Mesendoderm (in vitro differentiated cells): ENCODE data around the gene ATP6V0E1.
"Not testable (repeated sequence)": the region's sequence is repeated elsewhere in the genome, so short reads cannot be mapped to it uniquely, and the experiment has no call there.

Experiments
- DNase-seq: peaks from one replicate; pipeline ENCODE4 v3.0.0; 2013
- H2AK5ac ChIP-seq: 2 replicates; pipeline ENCODE4 v1.6.1; 2013; ENCODE audit warnings: low read length, inconsistent platforms
- H2BK120ac ChIP-seq: 2 replicates; pipeline ENCODE4 v1.6.1; 2013; ENCODE audit warnings: low read depth, mild to moderate bottlenecking, low read length, moderate library complexity, mixed read lengths
- H2BK15ac ChIP-seq: replicated peaks from 2 replicates; pipeline ENCODE4 v1.6.1; 2013; ENCODE audit warnings: low read depth, mild to moderate bottlenecking, moderate library complexity
- H2BK5ac ChIP-seq: 2 replicates; pipeline ENCODE4 v1.6.1; 2013; ENCODE audit warnings: low read length, inconsistent platforms
- H3K18ac ChIP-seq: 2 replicates; pipeline ENCODE4 v1.6.1; 2013; ENCODE audit warnings: mild to moderate bottlenecking, low read length, mixed read lengths
- H3K23ac ChIP-seq: one replicate; pipeline ENCODE4 v1.6.1; 2013; ENCODE audit warnings: low read length
- H3K27ac ChIP-seq: 2 replicates; pipeline ENCODE4 v1.5.1; 2013; ENCODE audit warnings: low read depth, mild to moderate bottlenecking, inconsistent platforms, low read length, moderate library complexity
- H3K27me3 ChIP-seq: 2 replicates; pipeline ENCODE4 v1.6.1; 2013; ENCODE audit warnings: low read length, control low read depth, mild to moderate bottlenecking, inconsistent platforms; ENCODE audit not compliant: insufficient read depth, poor library complexity
- H3K36me3 ChIP-seq: 2 replicates; pipeline ENCODE4 v1.6.1; 2013; ENCODE audit warnings: low read length, inconsistent platforms; ENCODE audit not compliant: control insufficient read depth, insufficient read depth
- H3K4ac ChIP-seq: one replicate; pipeline ENCODE4 v1.6.1; 2013; ENCODE audit warnings: low read depth, mild to moderate bottlenecking, low read length, moderate library complexity
- H3K4me1 ChIP-seq: 2 replicates; pipeline ENCODE4 v1.6.1; 2013; ENCODE audit warnings: low read depth, low read length, inconsistent platforms; ENCODE audit not compliant: control insufficient read depth
- H3K4me2 ChIP-seq: 2 replicates; pipeline ENCODE4 v1.6.1; 2013; ENCODE audit warnings: low read length
- H3K4me3 ChIP-seq: 2 replicates; pipeline ENCODE4 v1.5.1; 2013; ENCODE audit warnings: mild to moderate bottlenecking, low read length
- H3K56ac ChIP-seq: one replicate; pipeline ENCODE4 v1.6.1; 2013; ENCODE audit warnings: low read length
- H3K79me1 ChIP-seq: 2 replicates; pipeline ENCODE4 v1.6.1; 2013; ENCODE audit warnings: low read length, inconsistent platforms
- H3K79me2 ChIP-seq: 2 replicates; pipeline ENCODE4 v1.6.1; 2013; ENCODE audit warnings: mild to moderate bottlenecking, low read length; ENCODE audit not compliant: control insufficient read depth, insufficient read depth
- H3K9ac ChIP-seq: 2 replicates; pipeline ENCODE4 v1.6.1; 2013; ENCODE audit warnings: low read length, inconsistent platforms
- H4K5ac ChIP-seq: one replicate; pipeline ENCODE4 v1.6.1; 2013; ENCODE audit warnings: low read length
- H4K8ac ChIP-seq: one replicate; pipeline ENCODE4 v1.6.1; 2013; ENCODE audit warnings: low read depth, mild to moderate bottlenecking, control low read depth, low read length, moderate library complexity
- WGBS: extraction: QIAGEN DNeasy Blood & Tissue Kit; methylation state at CpG from one replicate; pipeline ENCODE4 v1.1.7; 2013; ENCODE audit warnings: low lambda C conversion rate, missing lambda C conversion rate; ENCODE audit not compliant: insufficient coverage; ENCODE audit errors: extremely low coverage; 5-methylcytosine and 5-hydroxymethylcytosine counted together

The ATP6V0E1 gene

DNA sequence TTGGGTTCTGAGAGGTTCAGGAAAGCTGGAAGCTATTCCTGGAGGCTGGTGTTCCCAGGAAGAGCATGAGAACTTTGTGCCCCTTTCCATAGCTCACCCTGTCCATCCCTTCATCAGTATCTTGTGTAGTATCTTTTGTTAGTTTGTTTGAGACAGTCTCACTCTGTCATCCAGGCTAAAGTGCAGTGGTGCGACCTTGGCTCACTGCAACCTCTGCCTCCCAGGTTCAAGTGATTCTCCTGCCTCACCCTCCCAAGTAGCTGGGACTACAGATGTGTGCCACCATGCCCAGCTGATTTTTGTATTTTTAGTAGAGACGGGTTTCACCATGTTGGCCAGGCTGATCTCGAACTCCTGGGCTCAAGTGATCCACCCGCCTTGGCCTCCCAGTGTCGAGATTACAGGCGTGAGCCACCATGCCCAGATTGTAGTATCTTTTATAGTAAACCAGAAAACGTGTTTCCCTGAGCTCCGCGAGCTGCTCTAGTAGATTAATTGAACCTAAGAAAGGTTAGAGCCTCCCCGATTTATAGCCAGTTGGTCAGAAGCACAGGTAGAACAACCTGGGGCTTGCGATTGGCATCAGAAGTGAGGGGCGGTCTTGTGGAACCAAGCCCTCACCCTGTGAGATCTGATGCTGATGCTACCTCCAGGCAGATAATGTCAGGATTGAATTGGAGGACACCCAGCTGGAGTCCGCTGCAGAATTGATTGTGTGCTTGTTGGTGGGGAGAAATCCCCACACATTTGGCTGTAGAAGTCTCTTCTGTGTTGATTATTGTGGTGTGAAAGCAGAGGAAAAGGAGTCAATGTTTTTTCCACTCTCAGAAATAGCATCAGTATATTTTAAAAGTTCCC lies 32.3 kb downstream of the ATP6V0E1 start:
- H3K27me3 ChIP-seq: no peaks in the 10 kb centered on the region
- H2BK15ac ChIP-seq: no peak overlapping the region
- DNase-seq: peak; percentile 83
- H2BK120ac ChIP-seq: no peak overlapping the region
- H3K4me2 ChIP-seq: no peak overlapping the region
- peak overlapping the region; percentile 63 for H3K27ac ChIP-seq
- peaks cover 7% of the 10 kb centered on the region for H3K79me1 ChIP-seq
- whole genome bisulfite sequencing: no CpG with 5 or more reads among the region's 13 CpGs
- H3K23ac ChIP-seq: no peak overlapping the region
- H3K4ac ChIP-seq: no peak overlapping the region
- H3K4me1 ChIP-seq: peaks cover 13% of the 10 kb centered on the region
- H3K56ac ChIP-seq: peak overlapping the region; percentile 54
- no peak overlapping the region for H2BK5ac ChIP-seq
- no peak overlapping the region for H3K4me3 ChIP-seq
- no peak overlapping the region for H3K9ac ChIP-seq
- H3K18ac ChIP-seq: peak overlapping the region; percentile 14
- no peak overlapping the region for H4K5ac ChIP-seq
- H4K8ac ChIP-seq: no peak overlapping the region
- no peak overlapping the region for H2AK5ac ChIP-seq
- peaks cover 6% of the 10 kb centered on the region for H3K79me2 ChIP-seq
- H3K36me3 ChIP-seq: no peaks in the 10 kb centered on the region

DNA sequence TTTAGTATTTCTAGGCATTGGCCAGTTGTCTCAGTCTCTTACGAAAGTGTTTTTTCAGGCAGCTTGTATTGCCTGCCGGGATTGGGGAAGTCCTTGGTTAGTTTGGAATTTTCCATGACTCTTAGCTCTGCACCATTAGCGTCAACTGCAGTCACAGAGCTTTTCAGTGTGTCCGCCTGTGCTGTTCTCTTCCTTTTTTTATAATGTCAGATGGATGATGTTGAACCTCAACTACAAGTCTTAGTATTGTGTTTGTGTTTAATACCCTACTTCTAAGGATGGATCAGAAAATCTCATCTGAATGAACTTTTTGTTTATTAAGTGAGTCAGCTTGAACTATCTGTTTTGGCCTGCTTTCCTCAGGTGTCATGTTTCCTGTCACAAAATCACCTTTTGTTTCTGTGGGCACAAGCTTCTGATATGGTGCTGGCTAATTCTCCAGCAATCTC lies 33.1 kb downstream of the ATP6V0E1 start:
- H3K4ac ChIP-seq: peak overlapping the region; percentile 59
- no CpG with 5 or more reads among the region's 4 CpGs for WGBS
- H3K23ac ChIP-seq: no peak overlapping the region
- peak overlapping the region; percentile 14 for H3K18ac ChIP-seq
- H4K5ac ChIP-seq: no peak overlapping the region
- no peak overlapping the region for H2BK120ac ChIP-seq
- peak; percentile 77 for DNase-seq
- no peaks in the 10 kb centered on the region for H3K27me3 ChIP-seq
- H3K4me3 ChIP-seq: no peak overlapping the region
- H3K36me3 ChIP-seq: no peaks in the 10 kb centered on the region
- H3K56ac ChIP-seq: peak overlapping the region; percentile 70
- H3K27ac ChIP-seq: peak overlapping the region; percentile 63
- no peak overlapping the region for H2AK5ac ChIP-seq
- H3K4me1 ChIP-seq: peaks cover 13% of the 10 kb centered on the region
- H3K79me2 ChIP-seq: peaks cover 6% of the 10 kb centered on the region
- peak overlapping the region; percentile 23 for H3K9ac ChIP-seq
- H3K79me1 ChIP-seq: peaks cover 7% of the 10 kb centered on the region
- H3K4me2 ChIP-seq: no peak overlapping the region
- no peak overlapping the region for H2BK15ac ChIP-seq
- H2BK5ac ChIP-seq: peak overlapping the region; percentile 40
- no peak overlapping the region for H4K8ac ChIP-seq

GRCh38 chr5:173017087-173017486 lies 33.5 kb downstream of the ATP6V0E1 start:
- not testable (repeated sequence) for H3K4me2 ChIP-seq, H3K23ac ChIP-seq, H4K5ac ChIP-seq, H3K79me1 ChIP-seq, H2BK5ac ChIP-seq, H3K79me2 ChIP-seq, H2BK15ac ChIP-seq, H3K9ac ChIP-seq, H3K4me3 ChIP-seq, H3K36me3 ChIP-seq, H3K27me3 ChIP-seq, DNase-seq, H2AK5ac ChIP-seq
- Histone ChIP-seq H2BK120ac (peak overlapping the region; percentile 4), H3K27ac (peak overlapping the region; percentile 63), H3K4me1 (peaks cover 13% of the 10 kb centered on the region), H3K18ac (peak overlapping the region; percentile 14), H3K4ac (peak overlapping the region; percentile 59), H4K8ac (peak overlapping the region; percentile 89), H3K56ac (peak overlapping the region; percentile 57)
- no CpG with 5 or more reads among the region's 15 CpGs for WGBS

GRCh38 chr5:173018358-173018757 lies 34.8 kb downstream of the ATP6V0E1 start:
- no peak for DNase-seq
- Histone ChIP-seq H3K4me3 (no peak overlapping the region), H3K27ac (no peak overlapping the region), H3K79me2 (peaks cover 6% of the 10 kb centered on the region), H3K4me2 (no peak overlapping the region), H3K56ac (no peak overlapping the region), H3K9ac (no peak overlapping the region), H2BK120ac (no peak overlapping the region), H2AK5ac (no peak overlapping the region), H3K23ac (no peak overlapping the region), H3K4ac (no peak overlapping the region), H3K79me1 (peaks cover 7% of the 10 kb centered on the region), H3K18ac (no peak overlapping the region), H3K4me1 (peaks cover 13% of the 10 kb centered on the region), H3K27me3 (no peaks in the 10 kb centered on the region), H3K36me3 (no peaks in the 10 kb centered on the region), H4K8ac (no peak overlapping the region), H2BK15ac (no peak overlapping the region), H2BK5ac (peak overlapping the region; percentile 17), H4K5ac (no peak overlapping the region)
- no CpG with 5 or more reads among the region's 4 CpGs for WGBS

GRCh38 chr5:173020154-173020581 lies 36.6 kb downstream of the ATP6V0E1 start:
- Histone ChIP-seq H3K9ac (no peak overlapping the region), H2AK5ac (no peak overlapping the region), H3K56ac (no peak overlapping the region), H3K79me1 (peaks cover 7% of the 10 kb centered on the region), H3K23ac (no peak overlapping the region), H3K4me3 (no peak overlapping the region), H3K18ac (no peak overlapping the region), H3K27ac (no peak overlapping the region), H3K27me3 (no peaks in the 10 kb centered on the region), H2BK5ac (no peak overlapping the region), H4K8ac (no peak overlapping the region), H3K36me3 (no peaks in the 10 kb centered on the region), H3K79me2 (peaks cover 6% of the 10 kb centered on the region), H3K4ac (no peak overlapping the region), H2BK120ac (no peak overlapping the region), H3K4me2 (no peak overlapping the region), H4K5ac (no peak overlapping the region), H2BK15ac (no peak overlapping the region), H3K4me1 (peaks cover 13% of the 10 kb centered on the region)
- no CpG with 5 or more reads among the region's 5 CpGs for WGBS
- no peak for DNase-seq
